Endothelial cell of umbilical vein (primary cell): ENCODE measurements around the gene DTX3. TPM values are rescaled to one million over a fixed set of nuclear protein-coding genes. Genes with fewer than 3 reads are reported as not detected.

Experiments used
- BruUV-seq: library from RNA; stranded (reverse); fragments of 400-500 nt; replicated peaks from 2 replicates; lab custom pipeline; 2021; lab: Mats Ljungman, UMichigan
- CTCF ChIA-PET: fragments of 300-600, 350-600 bp; sonication (Branson Sonifier 250); formaldehyde crosslinking; loops from one replicate; lab custom pipeline; 2021; ENCODE audit warnings: antibody characterized with exemption, inconsistent platforms; lab: Charles Lee
- POLR2A ChIA-PET: fragments of 300-600, 350-600 bp; sonication (Branson Sonifier 250); formaldehyde crosslinking; loops from one replicate; lab custom pipeline; 2021; ENCODE audit warnings: antibody characterized with exemption, inconsistent platforms; lab: Charles Lee
- DNase-seq: peaks from one replicate; pipeline ENCODE4 v3.0.0-alpha.2; 2011; ENCODE audit warnings: low read depth, low spot score
- FAIRE-seq: peaks from 2 replicates; lab custom pipeline; 2011; peaks lifted over from hg19 to GRCh38; lab: Jason Lieb, UNC
- H2AFZ ChIP-seq: 2 replicates; pipeline ENCODE4 v1.6.0; 2012; ENCODE audit warnings: low read depth, low read length, control low read depth, inconsistent platforms
- H3K27ac ChIP-seq: 2 replicates; pipeline ENCODE4 v1.5.1; 2011; ENCODE audit warnings: low read depth, mild to moderate bottlenecking, control low read depth, low read length, moderate library complexity; ENCODE audit not compliant: insufficient read depth
- H3K27me3 ChIP-seq, 2 experiments: 2 replicates each; pipeline versions ENCODE4 v1.6.0 to v1.6.1; 2011; ENCODE audit warnings: low read length in 2 of 2, mixed read lengths in 1 of 2; ENCODE audit not compliant: control insufficient read depth in 2 of 2, insufficient read depth in 2 of 2
- H3K36me3 ChIP-seq, 2 experiments: 2 replicates in 1 of 2; 3 replicates in 1 of 2; pipeline ENCODE4 v1.5.1; 2011; ENCODE audit warnings: low read length in 2 of 2, mild to moderate bottlenecking in 1 of 2, moderate library complexity in 1 of 2; ENCODE audit not compliant: control insufficient read depth in 2 of 2, insufficient read depth in 2 of 2; ENCODE audit errors: extremely low read depth in 1 of 2
- H3K4me1 ChIP-seq: 3 replicates; pipeline ENCODE4 v1.5.1; 2011; ENCODE audit warnings: mild to moderate bottlenecking, low read length; ENCODE audit not compliant: control insufficient read depth, insufficient read depth; ENCODE audit errors: extremely low read depth
- H3K4me2 ChIP-seq: 2 replicates; pipeline ENCODE4 v1.6.1; 2011; ENCODE audit warnings: low read length, control low read depth, mixed read lengths; ENCODE audit not compliant: insufficient read depth
- H3K4me3 ChIP-seq, 3 experiments: fragments of 200-600 bp in 1 of 3; sonication (generic), shearing (Covaris generic) in 1 of 3; replicated peaks in 1 of 3; 2 replicates each; pipeline ENCODE4 v1.5.1; 2011 to 2016; ENCODE audit warnings: control low read depth in 3 of 3, low read length in 3 of 3, mild to moderate bottlenecking in 2 of 3, inconsistent platforms in 1 of 3, low read depth in 1 of 3, moderate library complexity in 1 of 3; ENCODE audit not compliant: insufficient read depth in 1 of 3
- H3K79me2 ChIP-seq: 2 replicates; pipeline ENCODE4 v1.6.0; 2012; ENCODE audit warnings: low read length, inconsistent platforms; ENCODE audit not compliant: control insufficient read depth, insufficient read depth
- H3K9ac ChIP-seq: replicated peaks from 2 replicates; pipeline ENCODE3; 2011; ENCODE audit warnings: low read length, control low read depth; ENCODE audit not compliant: insufficient read depth; ENCODE audit errors: extremely low read depth
- H3K9me1 ChIP-seq: replicated peaks from 3 replicates; pipeline ENCODE4 v1.6.0; 2011; ENCODE audit warnings: mild to moderate bottlenecking, low read length; ENCODE audit not compliant: control insufficient read depth, insufficient read depth; ENCODE audit errors: extremely low read depth
- H3K9me3 ChIP-seq: replicated peaks from 2 replicates; pipeline ENCODE4 v1.5.1; 2012; ENCODE audit warnings: low read length, inconsistent platforms; ENCODE audit not compliant: control insufficient read depth, insufficient read depth
- H4K20me1 ChIP-seq: replicated peaks from 2 replicates; pipeline ENCODE3; 2011; ENCODE audit warnings: mild to moderate bottlenecking, low read length; ENCODE audit not compliant: control insufficient read depth, insufficient read depth; ENCODE audit errors: extremely low read depth
- CTCF ChIP-seq, 2 donors: IDR thresholded peaks; 1 replicate in 1 of 2; 2 replicates in 1 of 2; pipeline ENCODE4 v1.5.1; 2011; ENCODE audit warnings: low read length in 2 of 2, mild to moderate bottlenecking in 2 of 2, moderate library complexity in 2 of 2, control low read depth in 1 of 2, inconsistent platforms in 1 of 2, low read depth in 1 of 2; ENCODE audit not compliant: insufficient read depth in 1 of 2; ENCODE audit errors: extremely low read depth in 1 of 2
- EZH2 ChIP-seq: IDR thresholded peaks from 2 replicates; pipeline ENCODE4 v1.6.1; 2012; ENCODE audit warnings: borderline replicate concordance, low read depth, mild to moderate bottlenecking, moderate library complexity, low read length, inconsistent platforms; ENCODE audit not compliant: severe bottlenecking
- FOS ChIP-seq: IDR thresholded peaks from 2 replicates; pipeline ENCODE4 v1.6.1; 2011; ENCODE audit warnings: mild to moderate bottlenecking, low read length, moderate library complexity, borderline replicate concordance; ENCODE audit not compliant: insufficient read depth
- GATA2 ChIP-seq: IDR thresholded peaks from 2 replicates; pipeline ENCODE4 v1.7.0; 2011; ENCODE audit warnings: low read depth, mild to moderate bottlenecking, moderate library complexity, mixed read lengths, low read length; ENCODE audit not compliant: insufficient read length, insufficient read depth
- JUN ChIP-seq: IDR thresholded peaks from 2 replicates; pipeline ENCODE4 v1.6.1; 2011; ENCODE audit warnings: borderline replicate concordance, low read depth; ENCODE audit not compliant: insufficient read length, insufficient read depth
- MAX ChIP-seq: IDR thresholded peaks from 2 replicates; pipeline ENCODE4 v1.6.1; 2011; ENCODE audit not compliant: insufficient read depth, insufficient read length
- MYC ChIP-seq: IDR thresholded peaks from one replicate; pipeline ENCODE4 v1.6.1; 2011; ENCODE audit warnings: mild to moderate bottlenecking, low read depth, low read length
- POLR2A ChIP-seq: IDR thresholded peaks from 2 replicates; pipeline ENCODE4 v1.6.1; 2012; ENCODE audit warnings: low read depth, mild to moderate bottlenecking, control low read depth, low read length
- POLR2AphosphoS5 ChIP-seq: IDR thresholded peaks from 2 replicates; pipeline ENCODE4 v1.6.1; 2012; ENCODE audit warnings: low read depth, mild to moderate bottlenecking, control low read depth, low read length, moderate library complexity; ENCODE audit not compliant: insufficient read depth
- dilution Hi-C: fragments of 300-500 bp; cut with MboI; formaldehyde crosslinking; loops from one replicate; pipeline ENCODE4 v1.15.0; 2019; ENCODE audit warnings: low sequenced_read_pairs; ENCODE audit not compliant: extremely low pct_ligation_motif_present
- intact Hi-C: fragments of 100-400 bp; cut with micrococcal nuclease; formaldehyde crosslinking; loops from one replicate; pipeline ENCODE4 v1.10.0; 2022
- polyA plus RNA-seq, 4 experiments: library from polyadenylated mRNA; depleted of rRNA in 3 of 4; stranded (reverse) in 3 of 4; unstranded in 1 of 4; fragments of >200 nt; gene quantifications; 2 replicates each; pipeline versions ENCODE4 v1.2.1 to v1.2.3, GENCODE V29; 2011 to 2012; ENCODE audit warnings: missing spikeins in 1 of 4
- total RNA-seq: library from RNA; stranded (reverse); gene quantifications from 2 replicates; pipeline ENCODE4 v1.2.3, GENCODE V29; 2021

DTX3 gene
- total and polyA plus RNA-seq, 2 donors (not counting 3 experiments of a cell fraction or from before 2014, with no cell fraction given) = 34.5 to 51.4 TPM

- TF ChIP-seq CTCF (IDR thresholded peaks at IDR 0.05; ENCODE audit: extremely low read depth in 1 of 2, insufficient read depth in 1 of 2, low read depth in 1 of 2, low read length in 2 of 2) (no peak), EZH2 (no peak), MYC (no peak), GATA2 (no peak), FOS (no peak), MAX (no peak), JUN (no peak), POLR2A (no peak), POLR2AphosphoS5 (no peak)
- Histone ChIP-seq H3K9ac (no peak overlapping the region), H3K4me2 (no peak overlapping the region), H3K4me3 (no peak overlapping the region), H3K9me3 (no peaks in the 10 kb centered on the region), H3K9me1 (no peaks in the 10 kb centered on the region), H3K27ac (no peak overlapping the region), H2AFZ (no peak overlapping the region), H3K36me3 (peaks cover 0 to 1% of the 10 kb centered on the region in 2 experiments), H3K4me1 (peaks cover 3% of the 10 kb centered on the region), H4K20me1 (no peaks in the 10 kb centered on the region), H3K79me2 (no peaks in the 10 kb centered on the region), H3K27me3 (peaks cover 5 to 18% of the 10 kb centered on the region in 2 experiments)
- CTCF ChIA-PET = interaction anchor here (1.4 to 5.7 kb wide), 3 partner anchors 17 to 30 kb away, joined by 3 to 54 read pairs (median 8); partner anchors contain the start of gene B4GALNT1
- FAIRE-seq (no peak), DNase-seq (no peak)
- dilution Hi-C loops (no loop called here), intact Hi-C loops (no loop called here)
- BruUV-seq = no TSS peak
- POLR2A ChIA-PET = interaction anchor here (0.6 kb wide), 1 partner anchor 28 kb away, joined by 5 read pairs; no protein-coding TSS in a partner anchor
These were observed 8.9 kb downstream of the DTX3 start for GRCh38 chr12:57613427-57614109.
